ENCODE measurements around the gene RND2. TPM values are rescaled to one million over a fixed set of nuclear protein-coding genes. Genes with fewer than 3 reads are reported as not detected.

RND2 gene
- total and polyA plus RNA-seq, 2 of the 13 experiments (the other 11 are each of a cell fraction or from before 2014, with no cell fraction given), result 0.05 to 0.11 TPM

- TF ChIP-seq, protein P1, sequence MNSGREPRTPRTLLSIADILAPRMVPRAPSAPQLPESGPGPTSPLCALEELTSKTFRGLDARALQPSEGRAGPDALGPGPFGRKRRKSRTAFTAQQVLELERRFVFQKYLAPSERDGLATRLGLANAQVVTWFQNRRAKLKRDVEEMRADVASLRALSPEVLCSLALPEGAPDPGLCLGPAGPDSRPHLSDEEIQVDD (CRISPR knock-in tag; IDR thresholded peaks at IDR 0.05; ENCODE audit: borderline replicate concordance), result no peak; the same call in 1 of the 2 replicates
- peak; percentile 1 for TF ChIP-seq SKI (IDR thresholded peaks at IDR 0.05; ENCODE audit: partially characterized antibody)
- TF ChIP-seq POLR2A (IDR thresholded peaks at IDR 0.05; ENCODE audit: insufficient read depth in 1 of 2, low read depth in 2 of 2, low read length in 2 of 2), result no peak; a peak in 1 of 4 replicates
- TF ChIP-seq XBP1 (CRISPR knock-in tag; IDR thresholded peaks at IDR 0.05), result no peak
- no peak; the same call in 1 of the 2 replicates for TF ChIP-seq MTF2 (CRISPR knock-in tag; IDR thresholded peaks at IDR 0.05; ENCODE audit: borderline replicate concordance)
- TF ChIP-seq ZNF251 (CRISPR knock-in tag; IDR thresholded peaks at IDR 0.05), result 0 out of 2 replicates have a peak, but pooled peaks have one; percentile 46
Measured at GRCh38 chr17:42980766-42981397, 44.1 kb upstream of the RND2 start (continued).

- no peak overlapping the region for H3K4me3 ChIP-seq (replicated peaks in 1 of 3; ENCODE audit: insufficient read depth in 1 of 3, low read depth in 2 of 3, low read length in 3 of 3)
- intact Hi-C loops (cut with micrococcal nuclease; ENCODE audit: unreplicated experiment), result loop anchor here (5.0 kb wide), 1 partner anchor 140 kb away; the partner anchor contains the start of gene AOC2
- no peaks in the 10 kb centered on the region for H3K9me3 ChIP-seq (ENCODE audit: low read length)
- H3K4me1 ChIP-seq (ENCODE audit: insufficient read depth, low read length), result peaks cover 42% of the 10 kb centered on the region
- CTCF ChIA-PET (ENCODE audit: low intra/inter-chr PET ratio, low total read pairs), result no interaction called here
- DNase-seq (ENCODE audit: low spot score) (no peak), FAIRE-seq (no peak), ATAC-seq (no peak)
- H3K27ac ChIP-seq (ENCODE audit: extremely low read length, insufficient read depth, low read length), result no peak overlapping the region
- H3K36me3 ChIP-seq (replicated peaks in 1 of 2; ENCODE audit: control insufficient read depth in 1 of 2, insufficient read depth in 2 of 2, low read length in 2 of 2), result peaks cover 6 to 25% of the 10 kb centered on the region in 2 experiments
- no peaks in the 10 kb centered on the region for H4K20me1 ChIP-seq (ENCODE audit: insufficient read depth, low read length)
- TF ChIP-seq ZNF567 (CRISPR knock-in tag; IDR thresholded peaks at IDR 0.05; ENCODE audit: borderline replicate concordance), result no peak
- H3K27me3 ChIP-seq (ENCODE audit: control insufficient read depth in 1 of 2, insufficient read depth in 2 of 2, low read length in 2 of 2), result peaks cover 0 to 3% of the 10 kb centered on the region in 2 experiments; a peak in 1 of 5 replicates
- peaks cover 17% of the 10 kb centered on the region for H3K79me2 ChIP-seq (ENCODE audit: insufficient read depth, low read length)
- no peak overlapping the region for H2AFZ ChIP-seq (ENCODE audit: low read length)
- in situ Hi-C loops (cut with HindIII; ENCODE audit: extremely low pct_ligation_motif_present, low pct_unique_long_range_greater_than_20kb), result loop anchor here (10.0 kb wide), 1 partner anchor 137 kb away; the partner anchor contains the start of gene AOC2
- POLR2A ChIA-PET, result interaction anchor here (1.0 to 4.3 kb wide), 2 partner anchors 16 to 40 kb away, joined by 3 to 53 read pairs; partner anchors contain the start of genes RPL27 and VAT1
- H3K4me2 ChIP-seq (ENCODE audit: low read depth, low read length), result peak overlapping the region; percentile 94
- 0 out of 2 replicates have a peak overlapping the region, but pooled peaks have one; percentile 78 for H3K9ac ChIP-seq (ENCODE audit: insufficient read depth, low read depth, low read length)
- no TSS peak for BruUV-seq (replicated peaks)
Measured at GRCh38 chr17:42982266-42982665, 42.8 kb upstream of the RND2 start.

All from HepG2 (cell line).